Measurements from ENCODE around the gene EPB41L4A.

EPB41L4A gene

GRCh38 chr5:112353678-112354077 is 65.4 kb downstream of the EPB41L4A start:
- DNase-seq = no peak

DNA sequence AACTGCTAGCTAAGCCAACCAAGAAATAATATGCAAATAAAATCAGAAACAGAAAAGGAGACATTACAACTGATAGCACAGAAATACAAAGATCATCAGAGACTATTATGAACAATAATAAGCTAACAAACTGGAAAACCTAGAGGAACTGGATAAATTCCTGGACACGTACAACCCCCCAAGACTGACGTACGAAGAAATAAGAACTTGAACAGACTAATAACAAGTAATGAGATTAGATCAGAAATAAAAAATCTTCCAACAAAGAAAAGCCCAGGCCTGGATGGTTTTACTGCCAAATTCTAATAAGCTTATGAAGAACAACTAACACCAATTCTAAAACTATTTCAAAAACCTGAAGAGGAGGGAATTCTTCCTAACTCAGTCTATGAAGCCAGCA is 67.9 kb downstream of the EPB41L4A start:
- DNase-seq = no peak

DNA sequence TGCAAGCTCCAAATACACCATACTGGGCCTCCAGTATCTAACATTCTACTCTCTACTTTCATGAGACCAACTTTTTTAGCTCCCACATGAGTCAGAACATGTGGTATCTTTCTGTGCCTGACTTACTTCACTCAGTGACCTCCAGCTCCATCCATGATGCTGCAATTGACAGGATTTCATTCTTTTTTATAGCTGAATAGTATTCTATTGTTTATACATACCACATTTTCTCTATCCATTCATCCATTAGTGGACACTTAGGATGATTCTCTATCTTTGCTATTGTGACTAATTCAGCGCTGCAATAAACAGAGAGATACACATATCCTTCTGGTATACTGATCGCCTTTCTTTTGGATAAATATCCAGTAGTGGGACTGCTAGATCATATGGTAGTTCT is 68.5 kb downstream of the EPB41L4A start:
- DNase-seq = no peak

GRCh38 chr5:112349371-112349770 is 69.7 kb downstream of the EPB41L4A start:
- no peak for DNase-seq

- no peak for DNase-seq
Measured at GRCh38 chr5:112348915-112349314, 70.2 kb downstream of the EPB41L4A start.

GRCh38 chr5:112348387-112348786 is 70.7 kb downstream of the EPB41L4A start:
- no peak for DNase-seq

GRCh38 chr5:112346411-112347044 is 72.5 kb downstream of the EPB41L4A start:
- DNase-seq = no peak

DNA sequence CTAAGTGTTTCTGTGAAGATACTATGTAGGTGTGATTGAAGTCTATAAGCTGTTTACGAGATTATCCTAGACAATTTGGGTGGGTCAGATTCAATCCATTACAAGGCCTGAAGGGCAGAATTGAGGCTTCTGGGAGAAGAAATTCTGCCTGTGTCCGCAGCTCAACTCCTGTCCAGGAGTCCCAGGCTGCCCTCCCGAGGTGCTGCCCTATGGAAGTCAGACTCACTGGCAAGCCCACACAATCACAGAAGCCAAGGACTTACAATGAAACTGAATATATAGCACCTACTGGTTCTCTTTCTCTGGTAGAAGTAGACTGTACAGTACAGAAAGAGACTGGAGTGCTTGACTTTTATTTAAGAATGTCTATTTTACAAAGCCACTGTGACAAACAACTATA is 74.5 kb downstream of the EPB41L4A start:
- no peak for DNase-seq

DNA sequence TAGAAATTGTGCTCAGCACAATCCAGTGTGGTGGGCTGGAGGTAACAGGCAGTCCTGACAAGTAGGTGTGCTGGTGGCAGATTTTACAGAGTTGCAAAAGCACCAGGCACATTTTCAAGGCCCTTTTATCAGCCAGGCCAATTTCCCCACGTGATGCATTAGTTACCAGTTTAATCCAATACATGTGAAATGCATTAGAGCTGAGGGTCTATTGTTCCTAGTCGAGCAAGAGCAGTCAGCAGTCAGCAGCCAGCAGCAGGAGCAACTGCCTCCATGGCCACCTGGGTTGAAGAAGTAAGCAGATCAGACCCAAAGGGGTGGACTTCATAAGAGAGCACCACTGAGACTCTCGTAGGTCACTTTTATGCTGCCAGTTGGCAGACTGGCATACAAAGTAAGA is 76.7 kb downstream of the EPB41L4A start:
- no peak for DNase-seq

DNA sequence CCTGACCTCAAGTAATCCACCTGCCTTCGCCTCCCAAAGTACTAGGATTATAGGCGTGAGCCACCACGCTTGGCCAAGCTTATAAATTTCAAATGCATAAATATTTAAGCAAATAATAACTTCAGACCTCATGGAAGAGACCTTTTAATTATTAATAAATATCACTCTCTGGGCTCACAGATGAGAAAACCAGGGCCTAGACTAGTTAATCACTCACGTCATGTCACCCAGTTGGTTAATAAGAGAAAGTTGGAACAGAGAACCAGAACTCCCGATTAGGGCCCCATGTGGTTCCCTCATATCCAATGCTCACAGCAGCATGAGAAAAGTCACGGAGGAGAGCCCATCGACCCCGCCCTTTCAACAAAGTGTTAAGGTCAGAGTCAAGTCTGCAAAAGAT is 79.3 kb downstream of the EPB41L4A start:
- no peak for DNase-seq

GRCh38 chr5:112338681-112339337 is 80.3 kb downstream of the EPB41L4A start:
- DNase-seq = no peak

DNA sequence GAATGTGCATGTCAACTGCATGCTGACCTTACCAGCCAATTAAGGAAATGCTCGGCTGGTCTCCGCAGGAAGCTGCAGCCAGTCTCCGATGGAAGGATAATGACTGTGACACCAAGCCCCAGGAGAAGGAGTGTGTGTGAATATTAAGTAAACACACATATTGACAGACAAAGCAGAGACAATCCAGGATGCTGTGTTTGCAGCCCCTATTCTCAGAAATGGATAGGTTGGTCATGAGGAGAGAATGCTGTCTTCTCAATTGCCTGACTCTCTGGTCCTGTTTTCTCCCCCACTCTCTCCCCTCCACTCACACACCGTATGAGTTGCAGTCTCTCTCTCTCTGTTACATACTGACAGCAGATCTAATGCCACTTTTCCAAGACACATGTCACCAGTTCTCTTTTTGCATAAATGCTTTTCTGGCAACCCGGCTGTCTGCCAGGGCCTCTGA is 85.7 kb downstream of the EPB41L4A start:
- no peak for DNase-seq

DNA sequence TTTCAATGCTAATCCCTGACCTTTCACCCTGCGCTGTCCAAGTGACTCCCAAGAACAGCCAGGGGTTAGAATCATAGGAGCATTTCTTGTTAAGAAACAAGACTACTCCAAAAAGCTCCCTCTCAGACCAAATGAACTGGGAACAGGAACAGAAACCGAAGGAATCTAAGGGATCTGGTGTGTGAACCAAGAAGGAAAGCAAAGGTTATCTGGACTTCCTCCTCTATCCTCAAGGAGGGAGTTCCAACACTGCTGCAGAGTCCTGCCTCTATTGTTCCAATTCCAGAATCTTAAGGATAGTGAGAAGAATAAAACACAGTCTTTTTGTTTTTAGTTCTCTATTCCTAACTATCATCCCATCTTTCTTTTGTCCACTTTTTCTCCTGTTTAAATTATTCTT is 87.2 kb downstream of the EPB41L4A start:
- DNase-seq = no peak

DNA sequence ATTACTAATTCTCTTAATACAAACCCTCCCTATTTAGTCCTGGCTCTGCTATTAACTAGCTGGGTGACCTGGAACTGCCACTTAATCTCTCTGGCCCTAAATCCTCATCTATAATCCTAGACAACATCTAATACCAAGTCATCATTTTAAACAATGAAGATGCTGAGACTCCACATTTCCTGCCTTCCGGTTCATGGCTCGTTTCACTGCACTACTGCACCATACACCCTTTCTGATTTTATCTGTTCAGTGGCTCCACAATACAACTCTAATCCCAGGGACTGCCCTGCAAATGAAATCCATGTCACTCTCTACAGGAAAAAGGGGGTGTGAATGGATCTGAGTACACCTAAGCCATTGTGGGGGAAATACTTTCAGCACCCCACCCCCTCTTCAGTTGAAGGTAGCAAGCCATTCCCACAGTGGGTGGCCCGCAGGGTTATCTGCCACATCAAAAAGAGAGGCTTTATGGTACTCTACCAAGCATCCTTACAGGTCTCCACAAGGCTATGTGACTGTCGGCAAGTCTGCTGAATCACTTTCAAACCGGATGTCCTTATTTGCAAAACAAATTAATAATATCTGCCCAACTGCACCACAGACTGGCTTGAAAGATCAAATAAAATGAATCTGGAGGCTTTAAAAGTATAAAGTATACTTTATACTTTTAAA is 89.5 kb downstream of the EPB41L4A start:
- DNase-seq = no peak

DNA sequence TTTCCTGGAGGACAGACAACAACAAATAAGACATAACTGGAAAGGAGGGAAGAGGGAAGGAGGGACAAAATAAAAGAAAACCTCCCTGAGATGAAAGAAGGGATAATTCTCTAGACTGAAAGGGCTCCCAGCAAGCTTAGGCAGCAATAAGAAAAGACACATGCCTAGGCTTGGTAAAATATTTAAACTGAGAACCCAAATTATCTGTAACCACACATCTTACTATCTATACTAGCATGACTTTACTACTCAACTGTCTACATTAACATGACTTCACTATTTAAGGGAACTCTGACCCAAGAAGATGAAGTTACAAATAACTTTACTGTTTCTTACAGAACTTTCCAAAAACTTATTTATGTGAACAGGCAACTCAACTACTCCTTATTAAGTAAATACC is 95.9 kb downstream of the EPB41L4A start:
- DNase-seq = no peak

DNA sequence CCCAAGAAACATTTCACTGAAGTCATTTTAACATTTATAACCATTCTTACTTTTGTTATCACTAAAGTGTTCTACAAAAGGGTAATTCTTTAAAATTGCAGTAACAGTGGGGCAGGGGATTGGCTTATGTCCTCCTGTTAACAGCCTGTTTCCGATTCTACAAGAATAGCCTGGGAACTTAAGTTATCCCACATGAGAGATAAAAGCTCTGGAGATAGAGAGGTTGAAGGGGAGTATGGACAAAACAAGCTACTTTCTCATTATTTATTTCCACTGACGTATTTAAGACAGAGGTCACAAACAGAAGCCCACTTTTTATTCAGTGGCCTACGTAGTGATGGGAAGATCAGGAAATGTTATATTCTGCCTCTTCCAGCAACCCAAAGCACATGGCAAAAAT is 98.7 kb downstream of the EPB41L4A start:
- DNase-seq = no peak

- DNase-seq = no peak
Measured at GRCh38 chr5:112318346-112318745, 100.7 kb downstream of the EPB41L4A start.

DNA sequence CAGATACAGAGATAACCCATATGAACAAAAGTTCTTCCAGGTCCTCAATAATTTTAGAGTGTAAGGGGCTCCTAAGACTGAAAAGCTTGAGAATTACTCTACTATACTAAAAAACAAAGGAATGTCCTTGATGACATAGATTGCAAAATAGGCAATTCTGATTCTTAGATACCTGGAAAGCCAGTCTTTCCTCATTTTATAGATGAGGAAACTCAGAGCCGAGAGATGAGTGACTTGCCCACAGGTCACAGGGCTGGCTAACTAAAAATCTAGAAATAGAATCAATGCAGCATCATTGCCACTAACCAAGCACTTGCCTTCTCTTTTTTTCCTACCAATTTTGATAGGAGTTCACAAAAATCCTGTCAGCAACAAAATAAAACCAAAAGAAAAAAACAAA is 101.2 kb downstream of the EPB41L4A start:
- no peak for DNase-seq

GRCh38 chr5:112316731-112317130 is 102.3 kb downstream of the EPB41L4A start:
- DNase-seq = no peak

DNA sequence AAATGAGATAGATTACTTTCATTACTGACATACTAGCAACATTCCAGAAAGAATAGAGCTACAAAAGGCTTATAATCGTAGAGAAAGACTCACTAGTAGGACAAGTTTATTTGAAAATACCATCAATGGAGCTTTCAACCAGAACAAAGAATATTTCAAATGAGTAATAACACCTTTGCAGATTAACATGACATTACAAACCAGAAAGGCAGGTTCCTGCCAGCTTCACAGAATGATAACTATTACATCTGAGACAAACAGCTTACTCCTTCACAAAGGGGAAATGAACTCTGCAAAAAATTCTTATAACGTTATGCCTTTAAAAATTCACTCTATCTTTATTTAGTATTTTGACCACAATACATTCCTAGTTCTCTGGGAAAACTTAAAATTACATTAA is 103.1 kb downstream of the EPB41L4A start:
- DNase-seq = no peak

DNA sequence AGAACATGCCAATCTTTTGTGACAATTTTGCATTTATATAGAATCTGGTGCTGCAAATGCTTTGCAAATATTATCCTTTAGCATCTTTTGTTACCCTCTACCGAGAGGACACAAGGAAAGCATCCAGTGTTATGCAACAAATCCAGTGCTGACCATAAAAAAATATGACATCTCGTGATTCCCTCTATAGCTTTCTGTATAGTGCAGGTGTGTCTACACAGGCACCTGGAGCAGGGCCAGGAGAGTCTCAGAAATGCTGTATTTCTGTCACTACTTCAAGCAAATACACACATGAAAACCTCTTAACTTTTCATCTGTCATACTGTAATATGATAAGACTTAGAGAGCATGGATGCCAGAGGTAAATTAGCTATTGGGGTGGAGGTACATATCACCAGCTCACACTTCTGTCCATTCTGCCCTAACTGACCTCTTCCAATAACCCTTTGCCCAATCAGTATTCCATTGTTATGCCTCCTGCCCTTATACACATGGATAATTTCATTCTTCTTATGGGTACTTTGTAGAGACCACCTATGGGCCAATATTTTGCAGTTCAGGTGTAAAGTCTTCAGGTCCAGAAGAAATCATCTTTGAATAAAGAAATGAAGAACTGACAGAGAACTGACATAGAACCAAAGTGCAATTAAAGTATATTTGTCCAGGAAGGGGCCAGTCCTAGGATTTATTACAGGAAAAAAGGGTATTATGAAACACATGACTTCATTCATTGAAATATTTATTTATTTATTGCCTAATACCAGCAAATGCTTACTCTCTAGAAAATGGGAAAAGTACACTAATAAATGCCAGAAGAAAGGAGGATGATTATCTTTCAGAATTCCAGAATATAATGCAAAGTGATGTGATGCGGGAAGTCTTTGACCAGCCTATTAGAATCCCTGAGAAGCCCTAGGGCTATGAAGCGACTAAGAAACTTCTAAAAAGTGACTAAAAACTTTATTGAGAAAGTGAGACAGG is 106.5 kb downstream of the EPB41L4A start:
- DNase-seq = no peak

GRCh38 chr5:112310746-112311145 is 108.3 kb downstream of the EPB41L4A start:
- DNase-seq = no peak

GRCh38 chr5:112308608-112309007 is 110.5 kb downstream of the EPB41L4A start:
- no peak for DNase-seq

All from central memory CD4-positive, alpha-beta T cell (primary cell).